SK-N-MC (cell line): Measurements from ENCODE around the gene PTPRF.

Source experiments
- EZH2 ChIP-seq: fragments of 200-600 bp; sonication (generic); IDR thresholded peaks from one replicate; pipeline ENCODE4 v1.6.1; 2017; ENCODE audit warnings: antibody characterized with exemption
- POLR2AphosphoS5 ChIP-seq: IDR thresholded peaks from 2 replicates; pipeline ENCODE4 v1.6.1; 2012; ENCODE audit warnings: mild to moderate bottlenecking, low read depth, low read length, borderline replicate concordance

GRCh38 chr1:43541721-43542401 is 11.2 kb downstream of the PTPRF start:
- TF ChIP-seq EZH2 (no peak), POLR2AphosphoS5 (no peak)
